ENCODE results near the gene VWDE.

The VWDE gene

DNA sequence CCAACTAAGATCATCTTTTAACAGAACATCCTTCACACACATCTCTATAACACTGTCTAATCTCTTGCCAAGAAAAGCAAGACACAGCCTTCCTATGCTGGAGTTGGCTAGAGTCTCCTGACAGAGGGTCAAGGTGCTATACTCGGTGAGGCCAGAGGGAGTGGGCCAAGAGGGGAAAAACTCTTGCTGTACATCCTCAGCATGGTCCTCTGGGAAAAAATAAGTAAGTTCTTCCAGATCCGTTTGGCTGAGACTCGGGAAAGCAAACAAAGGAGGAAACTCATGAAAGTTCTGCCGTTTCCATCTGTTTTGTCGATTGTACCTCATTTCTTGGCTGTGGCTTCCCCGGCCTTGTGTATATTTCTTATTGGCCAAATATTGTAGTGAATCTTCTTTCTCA is 33.9 kb downstream of the VWDE start:
- H3K4me3 ChIP-seq (ENCODE audit: low read depth, low read length), result no peak overlapping the region
- no peak for DNase-seq (ENCODE audit: low read depth)
- TF ChIP-seq MYC (IDR thresholded peaks at IDR 0.05; ENCODE audit: low read depth, low read length) (no peak), CTCF (IDR thresholded peaks at IDR 0.05; ENCODE audit: low read depth, low read length) (no peak)

- TF ChIP-seq MYC (IDR thresholded peaks at IDR 0.05; ENCODE audit: low read depth, low read length) (no peak), MAX (IDR thresholded peaks at IDR 0.05; ENCODE audit: low read depth, low read length) (no peak), CTCF (IDR thresholded peaks at IDR 0.05; ENCODE audit: low read depth, low read length) (no peak)
- H3K4me3 ChIP-seq (ENCODE audit: low read depth, low read length), result no peak overlapping the region
- no peak for DNase-seq (ENCODE audit: low read depth)
These were observed 34.6 kb downstream of the VWDE start for GRCh38 chr7:12369072-12369471.

GRCh38 chr7:12360948-12361347 is 42.7 kb downstream of the VWDE start:
- TF ChIP-seq POLR2A (IDR thresholded peaks at IDR 0.05; ENCODE audit: extremely low read depth, insufficient read length) (no peak), CTCF (IDR thresholded peaks at IDR 0.05; ENCODE audit: low read depth, low read length) (no peak), MYC (IDR thresholded peaks at IDR 0.05; ENCODE audit: low read depth, low read length) (no peak), MAX (IDR thresholded peaks at IDR 0.05; ENCODE audit: low read depth, low read length) (no peak)
- no peak overlapping the region for H3K4me3 ChIP-seq (ENCODE audit: low read depth, low read length)
- DNase-seq (ENCODE audit: low read depth), result no peak

GRCh38 chr7:12358694-12359093 is 45.0 kb downstream of the VWDE start:
- TF ChIP-seq MYC (IDR thresholded peaks at IDR 0.05; ENCODE audit: low read depth, low read length), result no peak
- TF ChIP-seq MAX (IDR thresholded peaks at IDR 0.05; ENCODE audit: low read depth, low read length), result no peak
- TF ChIP-seq POLR2A (IDR thresholded peaks at IDR 0.05; ENCODE audit: extremely low read depth, insufficient read length), result no peak
- TF ChIP-seq CTCF (IDR thresholded peaks at IDR 0.05; ENCODE audit: low read depth, low read length), result no peak
- H3K4me3 ChIP-seq (ENCODE audit: low read depth, low read length), result no peak overlapping the region
- no peak for DNase-seq (ENCODE audit: low read depth)

DNA sequence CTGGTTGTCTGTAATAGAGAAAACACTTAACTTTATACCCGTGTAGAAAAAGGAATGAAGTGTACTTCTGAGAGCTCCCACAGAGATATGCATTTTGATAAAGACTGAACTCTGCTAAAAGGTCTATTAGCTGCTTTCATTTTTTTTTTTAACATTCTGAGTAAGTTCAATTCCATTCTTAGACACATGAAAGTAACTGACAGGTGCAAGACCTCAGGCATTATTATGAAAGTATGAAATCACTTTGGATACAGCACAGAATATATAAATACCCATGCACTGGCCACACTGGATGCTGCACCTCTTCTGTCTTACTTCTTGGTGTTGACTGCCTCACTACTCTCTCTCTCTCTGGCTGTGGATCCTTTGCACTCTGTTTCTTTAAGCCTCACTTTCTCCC is 46.2 kb downstream of the VWDE start:
- DNase-seq (ENCODE audit: low read depth), result no peak
- H3K4me3 ChIP-seq (ENCODE audit: low read depth, low read length), result no peak overlapping the region
- TF ChIP-seq MAX (IDR thresholded peaks at IDR 0.05; ENCODE audit: low read depth, low read length), result no peak
- TF ChIP-seq CTCF (IDR thresholded peaks at IDR 0.05; ENCODE audit: low read depth, low read length), result no peak
- TF ChIP-seq POLR2A (IDR thresholded peaks at IDR 0.05; ENCODE audit: extremely low read depth, insufficient read length), result no peak
- TF ChIP-seq MYC (IDR thresholded peaks at IDR 0.05; ENCODE audit: low read depth, low read length), result no peak

DNA sequence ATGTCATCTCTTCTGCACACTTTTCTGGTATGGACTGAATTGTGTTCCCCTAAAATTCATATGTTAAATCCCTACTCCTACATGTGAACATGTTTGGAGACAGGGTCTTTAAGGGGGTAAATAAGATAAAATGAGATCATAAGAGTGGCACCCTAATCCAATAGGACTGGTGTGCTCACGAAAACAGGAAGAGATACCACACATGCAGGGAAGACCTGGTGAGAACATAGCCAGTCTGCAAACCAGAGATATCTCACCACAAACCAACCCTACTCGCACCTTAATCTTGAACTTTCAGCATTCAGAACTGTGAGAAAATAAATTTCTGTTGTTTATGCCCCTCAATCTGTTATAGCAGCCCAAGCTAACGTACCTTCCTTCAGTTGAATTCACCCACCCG is 51.8 kb downstream of the VWDE start:
- no peak overlapping the region for H3K4me3 ChIP-seq (ENCODE audit: low read depth, low read length)
- TF ChIP-seq MYC (IDR thresholded peaks at IDR 0.05; ENCODE audit: low read depth, low read length) (no peak), CTCF (IDR thresholded peaks at IDR 0.05; ENCODE audit: low read depth, low read length) (no peak), MAX (IDR thresholded peaks at IDR 0.05; ENCODE audit: low read depth, low read length) (no peak), POLR2A (IDR thresholded peaks at IDR 0.05; ENCODE audit: extremely low read depth, insufficient read length) (no peak)
- no peak for DNase-seq (ENCODE audit: low read depth)

Measured in NB4 (cell line).